GM12801 (cell line): ENCODE data around the gene LYPD6B.

Experiments used
- CTCF ChIP-seq: IDR thresholded peaks from one replicate; pipeline ENCODE4 v1.5.1; 2011; ENCODE audit warnings: control low read depth; ENCODE audit not compliant: insufficient read length; ENCODE audit errors: extremely low read depth

Gene LYPD6B

GRCh38 chr2:149236410-149236809 lies 197.9 kb downstream of the LYPD6B start:
- TF ChIP-seq CTCF = no peak

GRCh38 chr2:149246186-149246585 lies 207.7 kb downstream of the LYPD6B start:
- no peak for TF ChIP-seq CTCF

- no peak for TF ChIP-seq CTCF
Measured at GRCh38 chr2:149258531-149258930, 220.0 kb downstream of the LYPD6B start.

- TF ChIP-seq CTCF = no peak
Measured at GRCh38 chr2:149259136-149259535, 220.6 kb downstream of the LYPD6B start.

GRCh38 chr2:149261692-149262091 lies 223.2 kb downstream of the LYPD6B start:
- no peak for TF ChIP-seq CTCF
